Neuron (in vitro differentiated cells): ENCODE measurements around the gene ABL2.
"Not testable (repeated sequence)": the region's sequence is repeated elsewhere in the genome, so short reads cannot be mapped to it uniquely, and the experiment has no call there.

Source experiments
- H2AFZ ChIP-seq: one replicate; pipeline ENCODE4 v1.6.1; 2013; ENCODE audit warnings: low read depth, mild to moderate bottlenecking, inconsistent platforms, low read length, moderate library complexity
- H3K27me3 ChIP-seq: one replicate; pipeline ENCODE4 v1.6.1; 2013; ENCODE audit warnings: low read length; ENCODE audit not compliant: insufficient read depth
- H3K36me3 ChIP-seq: one replicate; pipeline ENCODE4 v1.6.1; 2013; ENCODE audit warnings: low read length; ENCODE audit not compliant: insufficient read depth
- H3K4me1 ChIP-seq: one replicate; pipeline ENCODE4 v1.6.1; 2013; ENCODE audit warnings: low read length; ENCODE audit not compliant: insufficient read depth
- H3K4me3 ChIP-seq: 2 replicates; pipeline ENCODE4 v1.5.1; 2013; ENCODE audit warnings: mild to moderate bottlenecking, low read length, moderate library complexity
- H3K9me3 ChIP-seq: one replicate; pipeline ENCODE4 v1.6.1; 2013; ENCODE audit warnings: low read length

ABL2 gene

GRCh38 chr1:179205284-179205683, 24.2 kb downstream of the ABL2 start:
- Histone ChIP-seq H2AFZ (no peak overlapping the region), H3K4me1 (no peaks in the 10 kb centered on the region), H3K27me3 (no peaks in the 10 kb centered on the region), H3K4me3 (no peak overlapping the region), H3K36me3 (no peaks in the 10 kb centered on the region), H3K9me3 (no peaks in the 10 kb centered on the region)

GRCh38 chr1:179202161-179202560, 27.3 kb downstream of the ABL2 start:
- H3K36me3 ChIP-seq: no peaks in the 10 kb centered on the region
- H3K9me3 ChIP-seq: no peaks in the 10 kb centered on the region
- no peak overlapping the region for H3K4me3 ChIP-seq
- H2AFZ ChIP-seq: no peak overlapping the region
- no peaks in the 10 kb centered on the region for H3K4me1 ChIP-seq
- no peaks in the 10 kb centered on the region for H3K27me3 ChIP-seq

DNA sequence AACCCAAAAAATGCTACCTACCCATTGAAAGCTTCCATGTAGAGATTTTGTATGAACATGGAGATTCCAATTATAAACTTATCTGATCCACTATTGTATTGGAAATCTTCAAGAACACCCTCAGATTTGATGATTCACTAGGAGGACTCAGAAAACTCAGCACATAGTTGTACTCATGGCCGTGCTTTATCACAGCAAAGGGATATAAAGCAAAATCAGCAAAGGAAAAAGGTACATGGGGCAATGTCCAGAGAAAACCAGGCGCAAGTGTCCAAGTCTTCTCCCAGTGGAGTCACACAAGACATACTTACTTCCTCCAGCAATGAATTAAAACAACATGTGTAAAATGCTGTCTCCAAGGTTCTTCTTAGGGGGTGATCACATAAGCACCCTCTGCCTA, 28.9 kb downstream of the ABL2 start:
- H3K36me3 ChIP-seq: no peaks in the 10 kb centered on the region
- H3K9me3 ChIP-seq: no peaks in the 10 kb centered on the region
- no peaks in the 10 kb centered on the region for H3K27me3 ChIP-seq
- H3K4me1 ChIP-seq: no peaks in the 10 kb centered on the region
- no peak overlapping the region for H3K4me3 ChIP-seq
- H2AFZ ChIP-seq: no peak overlapping the region

GRCh38 chr1:179197690-179198297, 31.7 kb downstream of the ABL2 start:
- Histone ChIP-seq H3K36me3 (no peaks in the 10 kb centered on the region), H3K4me1 (no peaks in the 10 kb centered on the region), H3K9me3 (no peaks in the 10 kb centered on the region), H3K4me3 (no peak overlapping the region), H2AFZ (no peak overlapping the region), H3K27me3 (no peaks in the 10 kb centered on the region)

DNA sequence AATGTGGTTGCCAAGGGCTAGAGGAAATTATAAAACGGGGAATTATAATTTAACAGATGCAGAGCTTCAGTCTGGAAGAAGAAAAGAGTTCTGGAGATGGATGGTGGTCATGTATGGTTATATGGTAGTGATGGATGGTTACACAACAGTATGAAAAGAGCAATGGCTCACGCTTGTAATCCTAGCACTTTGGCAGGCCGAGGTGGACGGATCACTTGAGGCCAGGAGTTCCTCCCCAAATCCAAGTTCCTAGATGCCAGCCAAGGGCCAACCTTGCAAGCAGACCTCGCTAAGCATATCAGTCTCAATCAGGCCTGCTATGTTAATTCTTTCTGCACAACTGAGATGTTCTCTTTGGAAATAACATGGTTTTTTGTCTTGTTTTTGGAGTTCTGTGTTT, 33.6 kb downstream of the ABL2 start:
- H3K27me3 ChIP-seq, H3K4me3 ChIP-seq, H3K9me3 ChIP-seq, H3K4me1 ChIP-seq, H3K36me3 ChIP-seq, H2AFZ ChIP-seq: not testable (repeated sequence)

DNA sequence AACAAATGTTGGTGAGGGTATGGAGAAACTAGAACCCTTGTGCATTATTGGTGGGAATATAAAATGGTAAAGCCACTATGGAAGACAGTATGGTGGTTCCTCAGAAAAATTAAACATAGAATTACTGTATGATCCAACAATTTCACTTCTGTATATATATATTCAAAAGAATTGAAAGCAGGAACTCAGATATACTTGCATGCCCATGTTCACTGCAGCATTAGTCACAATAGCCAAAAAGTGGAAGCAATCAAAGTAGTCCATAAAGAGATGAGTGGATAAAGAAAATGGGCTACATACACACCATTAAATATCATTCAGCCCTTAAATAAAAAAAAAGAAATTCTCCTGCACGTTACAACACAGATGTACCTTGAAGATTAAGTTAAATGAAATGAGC, 34.1 kb downstream of the ABL2 start:
- Histone ChIP-seq H3K27me3 (no peaks in the 10 kb centered on the region), H3K4me1 (no peaks in the 10 kb centered on the region), H3K4me3 (no peak overlapping the region), H3K36me3 (no peaks in the 10 kb centered on the region), H2AFZ (no peak overlapping the region), H3K9me3 (no peaks in the 10 kb centered on the region)

DNA sequence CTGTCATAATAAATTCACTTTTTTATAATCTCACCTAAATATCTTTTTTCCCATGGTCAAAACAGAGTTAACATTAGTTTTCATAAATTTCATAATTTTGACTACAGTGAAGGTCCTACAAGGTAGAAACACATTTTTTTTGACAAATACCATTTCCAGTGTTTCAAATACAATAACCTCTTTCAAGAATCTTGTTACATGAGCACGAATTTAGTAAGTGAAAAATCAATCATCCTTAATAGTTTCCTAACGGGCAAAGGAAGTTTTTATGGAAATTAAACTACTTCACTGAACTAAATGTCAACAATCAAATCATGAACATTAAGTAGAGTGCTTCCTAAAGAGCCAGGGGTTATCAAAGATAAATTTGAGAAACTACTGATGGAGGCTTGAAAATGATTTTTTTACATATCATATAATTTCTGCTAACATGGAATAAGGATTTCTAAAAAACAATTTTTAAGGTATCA, 35.4 kb downstream of the ABL2 start:
- no peaks in the 10 kb centered on the region for H3K27me3 ChIP-seq
- H3K4me3 ChIP-seq: no peak overlapping the region
- H3K4me1 ChIP-seq: no peaks in the 10 kb centered on the region
- no peak overlapping the region for H2AFZ ChIP-seq
- H3K36me3 ChIP-seq: no peaks in the 10 kb centered on the region
- H3K9me3 ChIP-seq: no peaks in the 10 kb centered on the region

GRCh38 chr1:179190861-179191260, 38.6 kb downstream of the ABL2 start:
- Histone ChIP-seq H3K4me3 (no peak overlapping the region), H3K9me3 (no peaks in the 10 kb centered on the region), H2AFZ (no peak overlapping the region), H3K27me3 (no peaks in the 10 kb centered on the region), H3K4me1 (no peaks in the 10 kb centered on the region), H3K36me3 (no peaks in the 10 kb centered on the region)

GRCh38 chr1:179187735-179188471, 41.6 kb downstream of the ABL2 start:
- H2AFZ ChIP-seq: no peak overlapping the region
- H3K4me3 ChIP-seq: no peak overlapping the region
- no peaks in the 10 kb centered on the region for H3K36me3 ChIP-seq
- H3K27me3 ChIP-seq: no peaks in the 10 kb centered on the region
- no peaks in the 10 kb centered on the region for H3K4me1 ChIP-seq
- no peaks in the 10 kb centered on the region for H3K9me3 ChIP-seq

DNA sequence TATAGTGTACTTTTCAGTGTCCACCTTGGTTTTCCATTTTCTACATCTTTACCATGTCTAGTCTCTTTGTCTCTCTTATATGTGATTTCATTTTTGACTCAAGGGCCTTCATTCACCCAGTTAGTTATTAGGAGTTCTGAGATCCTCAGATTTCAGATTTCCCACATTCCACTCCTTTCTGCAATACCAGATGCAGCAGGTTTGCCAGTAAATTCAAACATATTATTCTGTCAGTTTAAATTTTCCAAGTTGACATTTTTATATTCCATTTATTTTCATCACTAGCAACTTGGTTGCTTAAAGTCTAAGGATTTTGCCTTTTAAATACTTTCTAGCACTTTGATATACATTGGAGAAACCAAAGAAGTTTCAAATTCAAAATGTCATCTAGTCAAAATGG, 42.4 kb downstream of the ABL2 start:
- no peaks in the 10 kb centered on the region for H3K9me3 ChIP-seq
- H3K27me3 ChIP-seq: no peaks in the 10 kb centered on the region
- H3K4me1 ChIP-seq: no peaks in the 10 kb centered on the region
- no peaks in the 10 kb centered on the region for H3K36me3 ChIP-seq
- H2AFZ ChIP-seq: no peak overlapping the region
- H3K4me3 ChIP-seq: no peak overlapping the region

GRCh38 chr1:179184403-179184802, 45.1 kb downstream of the ABL2 start:
- Histone ChIP-seq H3K36me3 (no peaks in the 10 kb centered on the region), H3K4me1 (no peaks in the 10 kb centered on the region), H3K4me3 (no peak overlapping the region), H3K9me3 (no peaks in the 10 kb centered on the region), H2AFZ (no peak overlapping the region), H3K27me3 (no peaks in the 10 kb centered on the region)

DNA sequence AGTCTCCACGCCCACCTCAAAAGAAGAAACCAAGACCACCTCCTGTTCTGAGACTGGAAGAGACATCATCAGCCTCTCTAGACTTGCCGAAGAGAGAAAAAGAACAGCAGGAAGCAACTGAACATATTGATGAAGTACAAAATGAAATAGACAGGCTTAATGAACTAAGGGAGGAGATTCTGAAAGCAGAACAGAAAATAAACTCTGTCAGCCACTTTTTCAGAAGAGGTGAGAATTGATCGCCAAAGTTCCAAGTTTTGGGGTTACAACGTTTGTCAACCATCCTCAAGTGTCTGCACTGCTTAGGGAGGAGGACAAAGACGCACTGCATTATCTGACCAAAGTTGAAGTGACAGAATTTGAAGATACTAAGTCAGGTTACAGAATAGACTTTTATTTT, 45.6 kb downstream of the ABL2 start:
- Histone ChIP-seq H3K4me3 (no peak overlapping the region), H3K27me3 (no peaks in the 10 kb centered on the region), H3K9me3 (no peaks in the 10 kb centered on the region), H3K4me1 (no peaks in the 10 kb centered on the region), H3K36me3 (no peaks in the 10 kb centered on the region), H2AFZ (no peak overlapping the region)

DNA sequence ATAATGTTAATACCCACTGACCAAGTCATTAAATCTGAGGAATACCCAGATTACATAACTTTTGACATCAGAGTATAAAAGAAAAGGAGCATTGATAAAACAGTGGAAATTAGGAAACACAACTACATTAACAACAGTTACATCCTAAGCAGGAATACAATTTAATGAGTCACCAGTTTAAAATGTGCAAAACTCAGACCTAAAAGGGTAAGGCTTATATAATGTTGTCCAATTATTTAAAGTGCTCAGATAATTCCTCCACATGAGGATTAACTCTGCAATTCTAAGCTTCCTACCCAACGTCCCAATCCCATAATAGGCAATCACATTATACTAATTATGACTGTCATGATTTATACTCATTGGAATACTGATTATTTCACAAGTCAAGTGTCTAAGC, 50.5 kb downstream of the ABL2 start:
- no peak overlapping the region for H2AFZ ChIP-seq
- no peaks in the 10 kb centered on the region for H3K9me3 ChIP-seq
- no peaks in the 10 kb centered on the region for H3K27me3 ChIP-seq
- no peak overlapping the region for H3K4me3 ChIP-seq
- H3K4me1 ChIP-seq: no peaks in the 10 kb centered on the region
- H3K36me3 ChIP-seq: no peaks in the 10 kb centered on the region

GRCh38 chr1:179178183-179178582, 51.3 kb downstream of the ABL2 start:
- Histone ChIP-seq H3K4me3 (no peak overlapping the region), H3K36me3 (no peaks in the 10 kb centered on the region), H3K4me1 (no peaks in the 10 kb centered on the region), H3K27me3 (no peaks in the 10 kb centered on the region), H2AFZ (no peak overlapping the region), H3K9me3 (no peaks in the 10 kb centered on the region)
